ENCODE results near the gene MAP2K3.
A peak's percentile ranks its signal among the peaks of the same experiment; 100 is the strongest.

MAP2K3 gene

DNA sequence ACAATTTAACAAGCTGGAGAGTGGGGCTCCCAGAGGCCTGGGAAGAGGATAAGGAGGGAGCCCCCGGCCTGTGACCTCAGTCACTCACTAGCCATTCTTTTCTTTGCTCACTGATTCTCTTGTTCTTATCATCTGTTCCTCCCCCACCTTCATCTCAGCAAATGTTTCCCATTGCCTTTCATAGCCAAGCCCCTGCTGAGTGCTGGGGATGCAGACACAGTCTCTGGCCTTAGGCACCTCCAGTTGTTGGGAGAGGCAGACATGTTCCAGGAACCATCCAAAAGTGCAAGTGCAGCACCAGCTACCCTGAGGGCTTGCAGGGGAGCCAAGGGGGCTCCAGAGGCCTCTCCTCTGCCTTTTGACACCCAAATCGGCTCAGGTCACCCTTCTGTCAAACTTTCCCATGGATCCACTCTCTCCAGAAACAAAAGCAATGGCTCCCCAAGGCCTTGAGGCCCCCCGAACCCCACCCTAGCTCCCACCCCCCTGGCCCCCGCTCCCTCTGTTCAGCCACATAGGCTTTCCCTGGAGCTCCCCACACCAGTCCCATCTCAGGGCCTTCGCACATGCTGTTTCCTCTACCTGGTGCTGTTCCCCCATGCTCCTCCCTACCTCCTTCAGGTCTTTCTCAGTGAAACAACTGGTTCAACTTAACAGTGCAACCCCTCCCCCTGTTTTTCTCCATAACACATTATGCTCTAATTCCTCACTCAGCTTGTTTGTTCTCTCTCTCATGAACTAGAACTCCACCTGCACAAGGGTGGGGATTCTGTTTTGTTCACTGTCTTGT is 76.7 kb downstream of the MAP2K3 start:
- no peak overlapping the region for H3K4me3 ChIP-seq (ENCODE audit: low read depth, low read length)
- peaks cover 4% of the 10 kb centered on the region; the same call in 1 of the 2 replicates for H3K4me1 ChIP-seq (ENCODE audit: control insufficient read depth, insufficient read depth, low read length)
- TF ChIP-seq ZNF561 (tag by site-specific recombination; IDR thresholded peaks at IDR 0.05; ENCODE audit: borderline replicate concordance), result no peak
- TF ChIP-seq ZFP3 (tag by site-specific recombination; IDR thresholded peaks at IDR 0.05; ENCODE audit: low read depth), result no peak
- TF ChIP-seq ZNF626 (tag by site-specific recombination; IDR thresholded peaks at IDR 0.05), result no peak
- no peak for TF ChIP-seq GFI1B (tag by site-specific recombination; IDR thresholded peaks at IDR 0.05)
- no peak for TF ChIP-seq ZNF274 (IDR thresholded peaks at IDR 0.05; ENCODE audit: low read length)
- TF ChIP-seq ZNF274 (tag by site-specific recombination; IDR thresholded peaks at IDR 0.05; ENCODE audit: borderline replicate concordance), result no peak
- peak; percentile 62; the same call in 1 of the 2 replicates for TF ChIP-seq ZIC2 (tag by site-specific recombination; IDR thresholded peaks at IDR 0.05)
- no peak for TF ChIP-seq ZNF48 (tag by site-specific recombination; IDR thresholded peaks at IDR 0.05)
- TF ChIP-seq ZNF341 (tag by site-specific recombination; IDR thresholded peaks at IDR 0.05; ENCODE audit: low read depth), result peak; percentile 59
- TF ChIP-seq ZSCAN30 (tag by site-specific recombination; IDR thresholded peaks at IDR 0.05), result no peak
- no peak for TF ChIP-seq GLI2 (tag by site-specific recombination; IDR thresholded peaks at IDR 0.05; ENCODE audit: borderline replicate concordance, low read depth)
- ChIA-PET CTCF (interaction anchor here (0.7 kb wide), 1 partner anchor 585 kb away, joined by 3 read pairs; no protein-coding TSS in a partner anchor), POLR2A (no interaction called here)
- no peaks in the 10 kb centered on the region for H3K9me3 ChIP-seq (ENCODE audit: control insufficient read depth, insufficient read depth, low read depth, low read length)
- H3K36me3 ChIP-seq (ENCODE audit: control insufficient read depth in 2 of 2, insufficient read depth in 1 of 2, low read length in 2 of 2), result no peaks in the 10 kb centered on the region
- no peak overlapping the region for H3K27ac ChIP-seq (ENCODE audit: extremely low read depth, low read depth, low read length)

DNA sequence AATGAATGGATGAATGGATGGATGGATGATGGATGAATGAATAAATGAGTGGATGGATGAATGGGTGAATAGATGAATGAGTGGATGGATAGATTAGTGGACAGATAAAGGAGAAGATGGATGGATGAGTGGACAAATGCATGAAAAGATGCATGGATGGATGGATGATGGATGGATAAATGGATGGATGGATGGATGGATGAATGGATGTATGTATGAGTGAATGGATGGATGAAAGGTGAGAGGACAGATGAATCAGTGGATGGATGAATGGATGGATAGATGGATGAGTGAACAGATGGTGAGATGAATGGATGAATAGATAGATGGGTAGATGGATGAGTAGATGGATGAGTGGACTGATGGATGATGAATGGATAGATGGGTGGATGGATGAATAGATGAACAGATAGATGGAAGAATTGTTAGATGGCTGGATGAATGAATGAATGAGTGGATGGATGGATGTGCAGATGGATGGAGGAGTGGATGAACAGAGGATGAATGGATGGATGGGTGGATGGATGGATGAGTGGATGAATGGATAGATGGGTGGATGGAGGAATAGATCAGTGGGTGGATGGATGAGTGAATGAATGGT is 77.9 kb downstream of the MAP2K3 start:
- Histone ChIP-seq H3K36me3 (ENCODE audit: control insufficient read depth in 2 of 2, insufficient read depth in 1 of 2, low read length in 2 of 2) (no peaks in the 10 kb centered on the region), H3K4me3 (ENCODE audit: low read depth, low read length) (no peak overlapping the region), H3K27ac (ENCODE audit: extremely low read depth, low read depth, low read length) (no peak overlapping the region), H3K4me1 (ENCODE audit: control insufficient read depth, insufficient read depth, low read length) (peaks cover 4% of the 10 kb centered on the region; the same call in 1 of the 2 replicates), H3K9me3 (ENCODE audit: control insufficient read depth, insufficient read depth, low read depth, low read length) (no peaks in the 10 kb centered on the region)
- ChIA-PET CTCF (no interaction called here), POLR2A (no interaction called here)
- TF ChIP-seq ZNF585B (tag by site-specific recombination; IDR thresholded peaks at IDR 0.05) (no peak), ZNF311 (tag by site-specific recombination; IDR thresholded peaks at IDR 0.05; ENCODE audit: borderline replicate concordance) (peak; percentile 12; the same call in 1 of the 2 replicates), ZNF571 (tag by site-specific recombination; IDR thresholded peaks at IDR 0.05) (0 out of 2 replicates have a peak, but pooled peaks have one; percentile 29), ZNF121 (tag by site-specific recombination; IDR thresholded peaks at IDR 0.05) (no peak), SALL2 (tag by site-specific recombination; IDR thresholded peaks at IDR 0.05; ENCODE audit: borderline replicate concordance) (0 out of 2 replicates have a peak, but pooled peaks have one; percentile 9), ZBTB17 (tag by site-specific recombination; IDR thresholded peaks at IDR 0.05) (peak; percentile 98), ZNF366 (tag by site-specific recombination; conservative IDR thresholded peaks at IDR 0.05) (peak; percentile 99)
- TF ChIP-seq, protein P1, sequence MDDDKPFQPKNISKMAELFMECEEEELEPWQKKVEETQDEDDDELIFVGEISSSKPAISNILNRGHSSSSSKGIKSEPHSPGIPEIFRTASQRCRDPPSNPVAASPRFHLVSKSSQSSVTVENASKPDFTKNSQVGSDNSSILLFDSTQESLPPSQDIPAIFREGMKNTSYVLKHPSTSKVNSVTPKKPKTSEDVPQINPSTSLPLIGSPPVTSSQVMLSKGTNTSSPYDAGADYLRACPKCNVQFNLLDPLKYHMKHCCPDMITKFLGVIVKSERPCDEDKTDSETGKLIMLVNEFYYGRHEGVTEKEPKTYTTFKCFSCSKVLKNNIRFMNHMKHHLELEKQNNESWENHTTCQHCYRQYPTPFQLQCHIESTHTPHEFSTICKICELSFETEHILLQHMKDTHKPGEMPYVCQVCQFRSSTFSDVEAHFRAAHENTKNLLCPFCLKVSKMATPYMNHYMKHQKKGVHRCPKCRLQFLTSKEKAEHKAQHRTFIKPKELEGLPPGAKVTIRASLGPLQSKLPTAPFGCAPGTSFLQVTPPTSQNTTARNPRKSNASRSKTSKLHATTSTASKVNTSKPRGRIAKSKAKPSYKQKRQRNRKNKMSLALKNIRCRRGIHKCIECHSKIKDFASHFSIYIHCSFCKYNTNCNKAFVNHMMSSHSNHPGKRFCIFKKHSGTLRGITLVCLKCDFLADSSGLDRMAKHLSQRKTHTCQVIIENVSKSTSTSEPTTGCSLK (tag by site-specific recombination; IDR thresholded peaks at IDR 0.05), result 0 out of 2 replicates have a peak, but pooled peaks have one; percentile 9

Measured in HEK293 (cell line).